OCI-LY7 (cell line): Measurements from ENCODE around the gene GABRG3. TPM values are rescaled to one million over a fixed set of nuclear protein-coding genes. Genes with fewer than 3 reads are reported as not detected.

Source experiments
- BruUV-seq: library from RNA; stranded (reverse); fragments of 400-500 nt; replicated peaks from 2 replicates; lab custom pipeline; 2021; lab: Mats Ljungman, UMichigan
- CTCF ChIA-PET: fragments of 300-600 bp; sonication (Branson Sonifier 250); formaldehyde crosslinking; loops from one replicate; lab custom pipeline; 2022; ENCODE audit warnings: antibody characterized with exemption; ENCODE audit not compliant: unreplicated experiment; lab: Charles Lee
- POLR2A ChIA-PET: fragments of 300-600 bp; sonication (Branson Sonifier 250); formaldehyde crosslinking; loops from one replicate; lab custom pipeline; 2022; ENCODE audit warnings: antibody characterized with exemption; lab: Charles Lee
- DNase-seq: peaks from one replicate; pipeline ENCODE4 v3.0.0-alpha.2; 2015; ENCODE audit warnings: low spot score
- H2AFZ ChIP-seq: fragments of 200-600 bp; sonication (generic), shearing (Covaris generic); 2 replicates; pipeline ENCODE4 v1.6.1; 2014; ENCODE audit warnings: mild to moderate bottlenecking, antibody characterized with exemption, low read length, moderate library complexity
- H3K27ac ChIP-seq: fragments of 200-600 bp; sonication (generic); 2 replicates; pipeline ENCODE4 v1.5.1; 2014; ENCODE audit warnings: mixed run types, low read depth, mild to moderate bottlenecking, moderate library complexity, low read length, inconsistent platforms; ENCODE audit not compliant: poor library complexity, severe bottlenecking
- H3K36me3 ChIP-seq: fragments of 200-600 bp; sonication (generic); 2 replicates; pipeline ENCODE4 v1.6.1; 2014; ENCODE audit warnings: mild to moderate bottlenecking, antibody characterized with exemption, low read length, moderate library complexity, mixed read lengths; ENCODE audit not compliant: insufficient read depth
- H3K4me1 ChIP-seq: fragments of 200-600 bp; sonication (generic); 2 replicates; pipeline ENCODE4 v1.5.1; 2014; ENCODE audit warnings: mild to moderate bottlenecking, low read length; ENCODE audit not compliant: insufficient read depth, poor library complexity, severe bottlenecking
- H3K4me2 ChIP-seq: fragments of 200-600 bp; sonication (generic); 2 replicates; pipeline ENCODE4 v1.6.1; 2014; ENCODE audit warnings: mild to moderate bottlenecking, low read length
- H3K4me3 ChIP-seq: fragments of 200-600 bp; sonication (generic); 2 replicates; pipeline ENCODE4 v1.5.1; 2014; ENCODE audit warnings: mild to moderate bottlenecking, low read depth, low read length; ENCODE audit not compliant: poor library complexity, severe bottlenecking
- H3K79me2 ChIP-seq: fragments of 200-600 bp; sonication (generic); 2 replicates; pipeline ENCODE4 v1.6.1; 2016; ENCODE audit warnings: low read depth, mild to moderate bottlenecking, low read length, moderate library complexity, mixed read lengths; ENCODE audit not compliant: insufficient read depth
- H3K9me2 ChIP-seq: fragments of 200-600 bp; sonication (generic); 2 replicates; pipeline ENCODE4 v1.6.1; 2016; ENCODE audit warnings: mild to moderate bottlenecking, low read length, mixed read lengths; ENCODE audit not compliant: insufficient read depth
- H3K9me3 ChIP-seq: fragments of 200-600 bp; sonication (generic); 2 replicates; pipeline ENCODE4 v1.6.1; 2014; ENCODE audit warnings: mild to moderate bottlenecking, mixed run types, low read length, mixed read lengths
- H4K20me1 ChIP-seq: fragments of 200-600 bp; sonication (generic); 2 replicates; pipeline ENCODE4 v1.6.1; 2014; ENCODE audit warnings: mild to moderate bottlenecking, antibody characterized with exemption, low read length, moderate library complexity, mixed read lengths; ENCODE audit not compliant: insufficient read depth
- EZH2phosphoT487 ChIP-seq: fragments of 200-600 bp; sonication (generic); IDR thresholded peaks from 2 replicates; pipeline ENCODE4 v1.6.1; 2018; ENCODE audit warnings: low read depth, borderline replicate concordance, mild to moderate bottlenecking, mixed run types, antibody characterized with exemption, low read length, moderate library complexity, mixed read lengths
- intact Hi-C: fragments of 100-400 bp; cut with micrococcal nuclease; formaldehyde crosslinking; loops from one replicate; pipeline ENCODE4 v1.10.0; 2022; ENCODE audit not compliant: unreplicated experiment
- total RNA-seq, 2 experiments: library from RNA; depleted of rRNA in 1 of 2; stranded (reverse); fragments of >200 nt in 1 of 2; shearing (Covaris generic) in 1 of 2; gene quantifications; 2 replicates each; pipeline ENCODE4 v1.2.3, GENCODE V29; 2014 to 2022
- TF ChIP-seq, protein P1 (sequence below): fragments of 200-600 bp; sonication (generic); conservative IDR thresholded peaks from 2 replicates; pipeline ENCODE4 v1.5.1; 2014; ENCODE audit warnings: mild to moderate bottlenecking, antibody characterized with exemption, low read length, moderate library complexity, mixed read lengths

The GABRG3 gene
- total RNA-seq, 2 experiments from 2014 or later: not detected

DNA sequence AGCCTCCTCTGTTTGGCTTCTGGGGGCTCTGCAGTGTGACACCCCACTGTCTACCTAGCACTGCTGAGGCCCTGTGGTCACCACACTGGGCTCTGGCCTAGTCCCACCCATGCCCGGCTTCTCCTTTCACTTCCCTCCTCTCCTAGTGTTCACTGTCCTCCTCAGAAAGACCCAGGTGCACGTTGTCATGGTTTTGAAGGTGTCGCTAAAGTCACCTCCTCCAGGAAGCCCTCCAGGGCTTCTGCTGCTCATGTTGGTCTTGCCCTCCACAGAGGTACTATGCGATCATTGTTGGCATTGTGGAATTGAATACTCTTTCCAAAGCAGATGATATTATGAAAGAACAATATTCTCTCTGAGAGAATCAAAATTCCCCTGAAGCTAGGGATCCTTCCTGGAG is 163.5 kb downstream of the GABRG3 start:
- BruUV-seq: no TSS peak
- Histone ChIP-seq H2AFZ (no peak overlapping the region), H3K4me2 (no peak overlapping the region), H4K20me1 (no peaks in the 10 kb centered on the region), H3K4me1 (no peaks in the 10 kb centered on the region), H3K36me3 (no peaks in the 10 kb centered on the region), H3K79me2 (no peaks in the 10 kb centered on the region), H3K9me3 (no peaks in the 10 kb centered on the region), H3K27ac (no peak overlapping the region), H3K4me3 (no peak overlapping the region), H3K9me2 (no peaks in the 10 kb centered on the region)
- TF ChIP-seq EZH2phosphoT487: no peak
- DNase-seq: no peak
- intact Hi-C loops: no loop called here
- ChIA-PET CTCF (no interaction called here), POLR2A (interaction anchor here (1.2 kb wide), 1 partner anchor 27 kb away, joined by 3 read pairs; no protein-coding TSS in a partner anchor)

DNA sequence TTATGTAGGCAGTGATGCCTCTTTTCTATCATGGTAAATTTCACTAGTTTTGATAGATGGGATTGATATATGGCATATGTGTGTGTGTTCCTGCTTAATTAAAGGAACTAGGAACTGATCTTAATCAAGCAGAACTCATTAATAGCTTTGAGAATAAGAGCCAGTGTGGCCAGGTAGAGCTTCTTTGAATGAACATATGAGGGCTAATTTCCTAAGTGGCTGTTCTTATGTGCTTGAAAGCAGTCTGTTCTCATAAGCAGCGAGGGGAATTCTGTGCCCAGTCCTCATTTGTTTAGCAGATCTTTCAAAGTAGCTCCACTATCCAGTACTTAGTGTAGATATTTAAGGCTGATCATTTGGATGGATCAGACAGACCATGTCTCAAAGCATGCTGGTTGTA is 164.2 kb downstream of the GABRG3 start:
- Histone ChIP-seq H3K79me2 (no peaks in the 10 kb centered on the region), H3K4me3 (no peak overlapping the region), H3K4me1 (no peaks in the 10 kb centered on the region), H3K27ac (no peak overlapping the region), H3K4me2 (no peak overlapping the region), H2AFZ (no peak overlapping the region), H3K9me3 (no peaks in the 10 kb centered on the region), H3K36me3 (no peaks in the 10 kb centered on the region), H3K9me2 (no peaks in the 10 kb centered on the region), H4K20me1 (no peaks in the 10 kb centered on the region)
- intact Hi-C loops: no loop called here
- no peak for DNase-seq
- ChIA-PET POLR2A (interaction anchor here (1.2 kb wide), 1 partner anchor 26 kb away, joined by 3 read pairs; no protein-coding TSS in a partner anchor), CTCF (no interaction called here)
- TF ChIP-seq, protein P1, sequence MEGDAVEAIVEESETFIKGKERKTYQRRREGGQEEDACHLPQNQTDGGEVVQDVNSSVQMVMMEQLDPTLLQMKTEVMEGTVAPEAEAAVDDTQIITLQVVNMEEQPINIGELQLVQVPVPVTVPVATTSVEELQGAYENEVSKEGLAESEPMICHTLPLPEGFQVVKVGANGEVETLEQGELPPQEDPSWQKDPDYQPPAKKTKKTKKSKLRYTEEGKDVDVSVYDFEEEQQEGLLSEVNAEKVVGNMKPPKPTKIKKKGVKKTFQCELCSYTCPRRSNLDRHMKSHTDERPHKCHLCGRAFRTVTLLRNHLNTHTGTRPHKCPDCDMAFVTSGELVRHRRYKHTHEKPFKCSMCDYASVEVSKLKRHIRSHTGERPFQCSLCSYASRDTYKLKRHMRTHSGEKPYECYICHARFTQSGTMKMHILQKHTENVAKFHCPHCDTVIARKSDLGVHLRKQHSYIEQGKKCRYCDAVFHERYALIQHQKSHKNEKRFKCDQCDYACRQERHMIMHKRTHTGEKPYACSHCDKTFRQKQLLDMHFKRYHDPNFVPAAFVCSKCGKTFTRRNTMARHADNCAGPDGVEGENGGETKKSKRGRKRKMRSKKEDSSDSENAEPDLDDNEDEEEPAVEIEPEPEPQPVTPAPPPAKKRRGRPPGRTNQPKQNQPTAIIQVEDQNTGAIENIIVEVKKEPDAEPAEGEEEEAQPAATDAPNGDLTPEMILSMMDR: no peak
- TF ChIP-seq EZH2phosphoT487: no peak
- BruUV-seq: no TSS peak

DNA sequence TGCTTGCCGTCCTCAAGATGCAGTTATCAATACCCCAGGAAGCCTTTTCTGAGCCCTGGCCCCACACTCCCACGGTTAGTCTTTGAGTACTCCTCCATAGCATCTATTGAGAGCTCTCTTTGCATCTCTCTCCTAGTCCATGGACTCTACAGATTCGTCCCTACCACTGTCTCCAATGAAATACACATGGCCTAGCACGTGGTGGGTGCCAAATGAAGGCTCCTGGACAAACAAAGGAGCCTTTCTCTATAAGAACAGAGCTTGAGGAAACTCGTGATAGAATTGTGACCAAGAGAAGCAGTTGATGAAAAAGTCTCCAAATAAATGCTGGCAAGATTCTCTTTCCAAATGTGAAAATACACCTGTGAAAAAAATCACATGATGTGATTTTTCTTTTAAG is 166.1 kb downstream of the GABRG3 start:
- no peak for DNase-seq
- ChIA-PET POLR2A (no interaction called here), CTCF (no interaction called here)
- Histone ChIP-seq H3K79me2 (no peaks in the 10 kb centered on the region), H3K9me3 (no peaks in the 10 kb centered on the region), H4K20me1 (no peaks in the 10 kb centered on the region), H3K4me3 (no peak overlapping the region), H3K36me3 (no peaks in the 10 kb centered on the region), H3K27ac (no peak overlapping the region), H2AFZ (no peak overlapping the region), H3K4me1 (no peaks in the 10 kb centered on the region), H3K4me2 (no peak overlapping the region), H3K9me2 (no peaks in the 10 kb centered on the region)
- intact Hi-C loops: no loop called here
- no TSS peak for BruUV-seq
- TF ChIP-seq, protein P1: no peak
- no peak for TF ChIP-seq EZH2phosphoT487
